GM18526 (cell line): ENCODE data around the gene ARID5B.

ENCODE experiments used
- POLR2A ChIP-seq: IDR thresholded peaks from 3 replicates; pipeline ENCODE4 v1.6.1; 2011; ENCODE audit not compliant: insufficient read length; ENCODE audit errors: extremely low read depth

The ARID5B gene

DNA sequence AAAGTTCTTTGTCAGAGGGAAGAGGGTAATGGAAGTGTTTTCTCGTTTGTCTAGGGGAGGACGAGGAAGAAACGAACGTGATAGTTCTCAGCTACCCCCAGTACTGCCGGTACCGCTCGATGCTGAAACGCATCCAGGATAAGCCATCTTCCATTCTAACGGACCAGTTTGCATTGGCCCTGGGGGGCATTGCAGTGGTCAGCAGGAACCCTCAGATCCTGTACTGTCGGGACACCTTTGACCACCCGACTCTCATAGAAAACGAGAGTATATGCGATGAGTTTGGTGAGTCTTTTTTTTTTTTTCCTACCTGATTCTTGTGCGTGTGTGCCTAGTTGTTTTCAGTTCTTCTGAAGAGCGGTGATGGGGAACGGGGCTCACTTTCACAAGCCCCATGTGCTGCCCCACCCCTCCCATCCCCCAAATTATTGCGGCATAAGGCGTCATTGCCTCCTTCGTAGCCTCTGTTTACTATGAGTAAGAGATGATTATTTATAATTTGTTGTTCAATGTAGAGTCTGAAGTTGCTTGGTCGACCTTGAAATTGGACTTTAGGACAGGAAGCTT, 98.6 kb downstream of the ARID5B start:
- TF ChIP-seq POLR2A, result peak; percentile 43

DNA sequence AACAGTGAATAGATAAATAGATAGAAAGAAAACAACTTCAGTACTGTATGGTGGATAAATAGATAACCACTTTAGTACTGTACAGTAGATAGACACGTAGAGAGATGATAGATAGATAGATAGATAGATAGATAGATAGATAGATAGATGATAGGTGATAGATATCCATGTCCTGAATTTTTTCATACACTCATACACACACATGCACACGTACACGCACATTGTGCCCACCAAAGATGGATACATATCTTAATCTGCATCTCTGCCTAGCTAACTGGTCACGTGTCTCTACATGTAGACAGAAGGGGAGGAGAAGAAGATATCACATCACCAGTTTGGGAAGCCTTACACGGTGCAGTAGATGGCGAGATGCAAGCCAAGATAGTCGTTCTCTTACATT, 99.2 kb downstream of the ARID5B start:
- no peak for TF ChIP-seq POLR2A

DNA sequence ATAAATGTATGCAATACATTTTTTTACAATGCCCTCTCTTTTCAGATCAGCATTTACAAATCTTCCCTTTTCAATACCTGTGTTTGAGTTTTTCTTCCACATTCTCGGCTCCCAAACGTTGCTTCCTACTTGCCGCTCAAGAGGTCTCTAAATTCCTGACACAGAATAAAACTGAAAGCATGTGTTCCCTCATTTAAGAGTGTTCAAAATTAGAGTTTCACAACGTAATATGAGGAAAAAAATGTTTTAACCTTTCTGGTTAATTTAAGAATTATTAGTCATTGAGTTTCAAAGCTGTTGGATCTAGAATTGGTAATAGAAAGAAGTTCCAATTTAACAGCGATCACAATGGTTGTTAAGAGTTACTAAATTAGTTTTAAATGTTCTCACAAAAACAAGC, 100.4 kb downstream of the ARID5B start:
- no peak for TF ChIP-seq POLR2A

DNA sequence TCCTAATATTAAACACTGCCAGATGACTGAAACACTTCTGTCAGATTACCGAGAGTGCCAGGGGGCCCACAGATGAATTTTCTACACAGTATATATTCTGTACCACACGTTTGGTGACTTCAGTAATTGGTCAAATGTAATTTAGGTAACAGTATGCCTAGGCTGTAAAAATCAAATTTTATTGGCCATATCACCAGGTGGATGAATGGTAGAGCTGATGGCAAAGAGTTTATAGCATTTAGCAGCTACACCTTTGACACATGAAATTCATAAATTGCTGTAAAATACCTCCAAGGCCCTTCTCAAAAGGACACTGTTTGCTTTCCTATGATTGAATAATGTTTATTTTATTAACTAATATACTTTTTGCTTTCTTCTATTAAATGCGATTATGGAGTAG, 101.3 kb downstream of the ARID5B start:
- TF ChIP-seq POLR2A, result no peak

DNA sequence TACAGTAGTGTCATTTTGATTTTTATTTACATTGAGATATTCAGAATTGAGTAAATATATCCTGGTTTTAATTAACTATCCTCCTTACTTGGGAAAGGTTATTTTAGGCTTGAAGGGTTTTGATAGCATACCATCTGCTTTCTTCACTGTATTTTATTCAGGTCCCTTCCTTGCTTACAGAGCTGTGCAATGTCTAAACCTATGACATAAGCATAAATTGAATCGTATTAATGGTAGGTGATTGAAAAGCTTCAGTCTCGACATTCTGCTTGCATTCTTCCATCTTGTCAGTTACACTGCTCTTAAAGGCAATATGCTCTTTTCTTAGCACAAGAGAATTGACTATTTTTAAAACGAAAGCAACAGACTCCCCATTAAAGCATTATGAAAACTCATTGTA, 102.5 kb downstream of the ARID5B start:
- TF ChIP-seq POLR2A, result no peak

DNA sequence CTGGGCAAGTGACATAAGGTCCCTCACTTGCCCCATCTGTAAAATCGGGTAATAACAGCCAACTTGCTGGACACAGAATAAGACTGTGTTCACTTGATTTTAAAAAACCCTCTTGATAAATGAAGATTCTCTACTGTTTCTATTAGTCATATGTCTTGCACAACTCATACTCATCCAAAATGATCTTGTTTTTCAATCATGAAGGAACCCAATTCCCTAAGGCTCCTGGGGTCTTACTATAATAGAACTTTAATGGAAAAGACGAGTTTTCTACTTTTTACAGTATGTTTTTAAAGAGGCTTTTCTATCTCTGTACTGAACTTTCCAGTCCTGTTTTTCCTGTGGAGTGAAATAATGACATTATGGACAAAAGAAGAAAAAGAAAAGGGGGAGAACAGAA, 103.8 kb downstream of the ARID5B start:
- TF ChIP-seq POLR2A, result no peak

DNA sequence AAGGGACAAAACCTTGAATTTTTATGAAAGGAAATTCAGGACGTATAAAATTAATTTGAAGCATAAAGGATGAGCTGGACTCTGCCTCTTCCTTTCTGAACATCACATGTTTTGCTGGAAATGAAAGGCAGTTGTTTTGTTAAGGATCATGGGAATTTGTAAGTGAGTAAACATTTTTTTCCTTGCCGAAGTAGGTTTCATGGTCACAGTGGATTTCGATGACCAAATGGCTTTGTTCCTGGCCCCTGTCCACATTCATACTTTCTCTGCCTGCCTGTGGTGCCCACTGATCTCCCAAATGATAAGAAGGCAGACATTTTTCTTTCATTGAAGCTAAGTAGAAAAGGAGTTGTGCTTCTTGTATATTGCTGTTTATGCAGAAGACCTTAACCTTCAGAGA, 104.2 kb downstream of the ARID5B start:
- no peak for TF ChIP-seq POLR2A

DNA sequence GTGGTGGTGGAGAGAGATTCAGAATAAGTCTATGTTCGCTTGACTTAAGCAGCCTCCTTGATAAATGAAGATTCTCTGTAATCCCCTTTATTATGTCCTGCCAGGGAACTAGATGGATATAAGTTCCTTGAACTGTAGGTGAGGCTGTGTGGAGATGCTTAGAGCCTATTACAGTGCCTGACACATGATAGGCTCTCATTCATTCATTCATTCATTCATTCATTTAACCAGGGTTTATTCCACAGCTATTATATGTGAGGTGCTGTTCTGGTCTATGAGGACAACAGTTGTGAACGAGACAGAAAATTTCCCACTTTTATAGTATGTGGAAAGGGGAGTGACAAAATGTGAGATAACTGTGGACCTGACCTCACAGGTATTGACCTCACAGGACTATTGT, 105.6 kb downstream of the ARID5B start:
- TF ChIP-seq POLR2A, result no peak

DNA sequence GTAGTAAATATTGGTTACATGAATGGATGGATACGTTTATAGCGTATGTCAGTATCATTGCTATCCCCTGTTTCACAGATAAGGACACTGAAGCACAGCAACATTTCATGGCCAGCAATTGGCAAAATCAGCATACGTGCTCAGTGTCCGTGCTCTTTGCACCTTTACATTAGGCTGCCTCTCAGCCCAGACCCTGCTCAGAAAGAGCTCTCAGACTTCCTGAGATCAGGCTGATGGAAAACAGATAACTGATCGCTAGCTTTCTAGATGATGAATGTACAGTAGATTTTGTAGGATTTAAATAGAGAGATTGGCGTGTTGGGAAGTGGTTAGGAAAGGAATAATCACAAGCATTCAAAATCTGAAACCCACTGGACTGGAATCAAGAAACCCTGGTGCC, 106.7 kb downstream of the ARID5B start:
- TF ChIP-seq POLR2A, result no peak

DNA sequence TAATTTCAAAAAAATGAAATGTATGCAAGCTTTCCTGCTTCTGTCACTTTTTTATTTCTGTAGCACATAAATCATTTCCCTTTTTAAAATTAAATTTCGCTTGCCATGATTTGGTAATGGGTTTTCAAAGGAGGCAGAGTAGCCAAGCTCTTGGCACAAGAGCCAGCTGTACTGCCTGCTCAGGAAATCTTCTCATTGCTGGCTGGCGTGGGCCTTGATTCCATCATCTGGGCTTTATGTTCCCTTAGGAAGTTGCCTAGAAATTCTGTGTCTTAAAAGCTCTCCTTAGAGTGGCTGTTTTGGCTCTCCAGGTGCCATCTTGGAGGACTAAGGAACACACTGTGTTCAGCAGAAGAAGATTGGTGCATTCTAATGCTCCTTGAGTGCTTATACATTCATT, 107.4 kb downstream of the ARID5B start:
- TF ChIP-seq POLR2A, result no peak

DNA sequence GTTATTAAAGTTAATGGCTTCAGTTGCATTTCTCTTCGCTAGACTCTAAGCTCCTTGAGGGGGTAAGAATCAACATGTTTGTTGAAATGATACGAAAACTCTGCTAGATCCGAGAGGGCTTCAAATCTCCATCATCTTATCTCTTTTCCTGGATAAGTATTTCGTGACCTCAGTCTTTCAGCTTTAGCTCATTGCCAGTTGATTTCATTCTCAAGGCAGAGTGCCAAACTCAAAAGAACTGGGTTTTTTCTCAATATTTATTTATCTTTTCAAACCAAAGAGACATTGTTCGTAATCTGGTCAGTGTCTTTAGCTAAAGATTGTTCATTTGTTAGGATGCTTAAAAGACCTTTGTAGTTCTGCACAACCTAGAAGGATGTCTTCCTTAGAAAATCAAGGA, 108.9 kb downstream of the ARID5B start:
- TF ChIP-seq POLR2A, result no peak

DNA sequence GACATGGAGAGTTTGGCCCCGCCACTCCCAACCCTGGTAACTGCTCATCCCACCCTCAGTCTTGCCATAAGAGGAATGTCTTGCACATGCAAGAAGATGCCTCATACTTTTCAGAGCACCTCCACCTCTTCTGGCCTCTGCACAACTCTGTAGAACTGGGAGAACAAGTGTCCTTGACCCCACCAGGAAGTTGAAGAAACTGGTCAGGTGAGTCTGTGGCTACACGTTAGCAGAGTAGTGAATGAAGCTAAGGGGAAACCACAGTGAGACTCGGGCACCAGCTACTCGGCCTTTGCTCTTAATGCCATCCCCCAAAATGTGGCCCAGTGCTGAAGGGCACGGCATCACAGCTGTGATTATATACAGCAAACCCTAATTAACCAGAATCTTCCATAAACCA, 110.1 kb downstream of the ARID5B start:
- TF ChIP-seq POLR2A, result no peak

DNA sequence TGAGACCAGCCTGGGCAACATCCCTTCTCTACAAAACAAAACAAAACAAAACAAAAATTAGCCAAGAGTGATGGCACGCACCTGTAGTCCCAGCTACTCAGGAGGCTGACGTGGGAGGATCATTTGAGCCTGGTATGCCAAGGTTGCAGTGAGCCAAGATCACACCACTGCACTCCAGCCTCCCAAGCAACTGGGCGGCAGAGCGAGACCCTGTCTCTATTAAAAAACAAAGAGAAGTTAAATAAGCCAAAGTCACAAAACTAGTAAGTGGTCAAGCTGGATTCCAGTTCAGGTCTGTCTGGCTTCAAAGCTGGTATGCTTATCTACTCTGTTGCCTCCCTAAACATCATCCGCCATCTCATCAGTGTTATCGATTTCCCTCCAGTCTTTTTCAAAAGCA, 110.8 kb downstream of the ARID5B start:
- TF ChIP-seq POLR2A, result no peak

DNA sequence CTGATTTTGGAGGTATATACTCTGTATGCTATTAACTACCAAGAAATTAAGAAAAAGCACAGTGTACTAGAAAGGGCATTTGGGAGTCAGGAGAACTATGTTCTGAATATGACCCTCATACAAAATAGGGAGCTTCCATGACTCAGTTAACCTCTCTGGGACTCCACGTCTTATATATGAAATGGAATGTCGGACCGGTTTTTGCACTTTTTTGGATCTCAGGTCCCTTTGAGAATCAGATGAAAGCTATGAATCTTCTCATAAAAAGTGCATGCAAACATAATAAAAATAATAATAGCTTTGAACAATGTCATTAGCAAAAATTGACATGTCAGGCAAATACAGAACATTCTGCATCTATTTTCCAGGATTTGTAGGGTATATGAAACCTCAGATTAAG, 113.0 kb downstream of the ARID5B start:
- TF ChIP-seq POLR2A, result no peak

DNA sequence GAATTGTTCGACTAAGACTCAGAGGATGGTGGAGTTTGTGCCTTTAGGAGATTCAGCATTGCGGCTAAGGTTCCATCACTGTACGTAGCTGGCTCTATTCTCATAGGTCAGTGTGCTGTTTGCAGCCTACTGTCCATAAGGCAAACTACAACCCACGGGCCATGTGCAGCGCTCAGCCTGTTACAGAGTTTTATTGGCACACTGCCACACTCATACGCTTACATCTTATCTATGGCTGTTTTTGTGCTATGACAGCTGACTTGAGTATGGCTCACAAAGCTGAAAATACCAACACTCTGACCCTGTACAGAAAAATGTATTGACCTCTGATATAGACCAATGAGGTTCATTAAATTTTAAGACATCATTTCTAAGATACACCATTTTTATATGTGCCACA, 114.5 kb downstream of the ARID5B start:
- no peak for TF ChIP-seq POLR2A

DNA sequence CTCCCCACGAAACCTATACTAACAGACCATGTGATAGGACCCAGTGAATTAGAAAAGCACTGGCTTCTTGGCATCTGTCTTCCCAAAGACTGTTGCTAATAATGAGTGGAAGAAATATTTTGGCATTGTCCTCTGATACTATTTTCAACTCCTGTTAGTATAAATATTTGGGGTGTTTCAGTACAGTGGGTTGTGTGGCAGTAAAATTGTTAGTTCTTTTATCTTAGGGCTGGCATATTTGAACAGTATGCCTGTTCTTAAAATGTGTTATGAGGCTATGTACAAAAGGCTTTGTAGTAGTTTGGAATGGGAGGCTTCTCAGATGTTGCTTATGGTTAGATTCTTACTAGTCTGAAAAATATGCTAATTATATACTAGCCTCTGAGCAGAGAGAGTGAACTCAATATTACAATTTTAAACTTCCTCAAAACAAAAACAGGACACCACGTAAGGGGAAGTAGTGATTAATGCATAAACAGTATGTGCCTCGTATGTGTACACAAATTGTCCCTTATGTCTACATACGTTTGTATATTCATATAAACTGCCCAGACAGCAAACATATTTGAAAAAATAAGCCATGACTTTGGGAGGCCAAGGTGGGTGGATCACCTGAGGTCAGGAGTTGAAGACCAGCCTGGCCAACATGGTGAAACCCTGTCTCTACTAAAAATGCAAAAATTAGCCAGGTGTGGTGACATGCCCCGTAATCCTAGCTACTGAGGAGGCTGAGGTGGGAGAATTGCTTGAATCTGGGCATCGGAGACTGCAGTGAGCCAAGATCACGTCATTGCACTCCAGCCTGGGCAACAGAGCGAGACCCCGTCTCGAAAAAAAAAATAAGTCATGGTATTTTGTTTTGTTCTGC, 115.4 kb downstream of the ARID5B start:
- no peak for TF ChIP-seq POLR2A

DNA sequence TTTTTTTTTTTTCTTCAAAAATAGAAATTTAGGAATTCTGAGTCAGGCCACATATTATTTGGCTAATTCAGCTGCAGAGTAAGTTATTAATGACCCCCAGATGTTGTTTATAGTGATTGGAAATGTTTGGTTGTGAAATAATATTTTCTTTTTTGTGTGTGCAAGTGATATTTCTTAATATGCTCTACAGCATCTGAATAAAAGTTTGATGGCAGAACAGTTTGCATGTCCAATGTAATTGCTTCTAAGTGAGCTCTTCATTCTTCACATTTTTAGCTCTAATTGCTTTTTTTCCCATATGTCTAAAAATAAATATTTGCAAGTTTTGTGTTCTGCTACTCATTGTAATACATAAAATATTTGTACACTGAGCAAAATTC, 116.0 kb downstream of the ARID5B start:
- no peak for TF ChIP-seq POLR2A

DNA sequence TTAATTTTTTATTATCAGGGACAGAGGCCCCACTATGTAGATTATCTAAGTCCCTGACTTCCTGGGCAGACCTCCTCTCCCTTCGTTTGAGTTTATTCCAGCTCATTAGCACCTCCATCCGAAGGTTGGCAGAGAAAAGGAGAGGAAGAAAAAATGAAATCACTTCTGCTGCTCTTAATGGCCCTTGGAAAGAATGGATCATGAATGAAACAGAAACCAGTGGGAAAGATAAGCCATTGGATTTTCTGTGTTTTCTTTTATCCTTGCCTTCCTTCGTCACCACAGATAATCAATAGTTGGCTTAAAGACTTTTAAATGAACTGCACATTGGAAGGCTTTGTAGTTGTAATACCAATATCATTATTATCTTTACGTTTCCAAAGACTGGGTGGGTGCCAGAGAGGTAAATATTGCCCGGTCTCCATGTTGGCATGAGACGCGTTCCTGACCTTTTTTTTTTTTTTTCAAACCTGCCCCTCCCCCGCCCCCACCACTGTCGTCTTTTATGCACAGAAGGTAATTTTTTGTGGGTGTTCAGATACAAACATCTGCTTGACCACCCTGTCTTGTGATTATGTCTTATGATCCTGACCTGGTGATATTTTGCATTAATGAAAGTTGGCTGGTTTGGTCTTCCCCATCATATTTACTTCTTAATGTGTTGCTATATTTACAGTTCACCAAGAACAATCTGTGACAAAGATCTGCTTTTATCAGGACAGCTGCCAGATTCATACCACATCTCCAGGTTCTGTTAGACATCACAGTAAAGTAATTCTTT, 116.8 kb downstream of the ARID5B start:
- TF ChIP-seq POLR2A, result no peak
